Endothelial cell (in vitro differentiated cells): ENCODE results near the gene PTPRN2. TPM values are rescaled to one million over a fixed set of nuclear protein-coding genes. Genes with fewer than 3 reads are reported as not detected.

Experiments
- DNase-seq: peaks from one replicate; pipeline ENCODE4 v3.0.0; 2021; ENCODE audit warnings: low spot score
- H3K27ac Mint-ChIP-seq: one replicate; pipeline ENCODE4 v1.8.0; 2021; ENCODE audit warnings: mixed read lengths, inconsistent platforms; ENCODE audit not compliant: unreplicated experiment
- H3K27me3 Mint-ChIP-seq: one replicate; pipeline ENCODE4 v1.8.0; 2021; ENCODE audit warnings: mild to moderate bottlenecking, moderate library complexity, mixed read lengths, inconsistent platforms; ENCODE audit not compliant: unreplicated experiment
- H3K36me3 Mint-ChIP-seq: one replicate; pipeline ENCODE4 v1.8.0; 2021; ENCODE audit warnings: mild to moderate bottlenecking, low read depth, mixed read lengths, inconsistent platforms; ENCODE audit not compliant: unreplicated experiment
- H3K4me1 Mint-ChIP-seq: one replicate; pipeline ENCODE4 v1.8.0; 2021; ENCODE audit warnings: mild to moderate bottlenecking, mixed read lengths, inconsistent platforms; ENCODE audit not compliant: unreplicated experiment
- H3K4me3 Mint-ChIP-seq: one replicate; pipeline ENCODE4 v1.8.0; 2021; ENCODE audit warnings: mild to moderate bottlenecking, mixed read lengths, inconsistent platforms; ENCODE audit not compliant: unreplicated experiment
- H3K9me3 Mint-ChIP-seq: one replicate; pipeline ENCODE4 v1.8.0; 2021; ENCODE audit warnings: mixed read lengths, inconsistent platforms; ENCODE audit not compliant: unreplicated experiment
- total RNA-seq: library from RNA; stranded (reverse); fragmentation: NEBNext Ultra II Directional; extraction: Animal tissue kit (Norgen Biotek cat#: 25700); gene quantifications from one replicate; pipeline ENCODE4 v1.2.1, GENCODE V29; 2021; ENCODE audit not compliant: unreplicated experiment
- TF ChIP-seq, protein P1 (sequence below): fragments of 200-600 bp; sonication (generic); IDR thresholded peaks from one replicate; pipeline ENCODE4 v1.5.0; 2021; ENCODE audit warnings: antibody characterized with exemption; ENCODE audit not compliant: unreplicated experiment

The PTPRN2 gene
- total RNA-seq, 1 donor from 2014 or later, result 0.18 TPM

DNA sequence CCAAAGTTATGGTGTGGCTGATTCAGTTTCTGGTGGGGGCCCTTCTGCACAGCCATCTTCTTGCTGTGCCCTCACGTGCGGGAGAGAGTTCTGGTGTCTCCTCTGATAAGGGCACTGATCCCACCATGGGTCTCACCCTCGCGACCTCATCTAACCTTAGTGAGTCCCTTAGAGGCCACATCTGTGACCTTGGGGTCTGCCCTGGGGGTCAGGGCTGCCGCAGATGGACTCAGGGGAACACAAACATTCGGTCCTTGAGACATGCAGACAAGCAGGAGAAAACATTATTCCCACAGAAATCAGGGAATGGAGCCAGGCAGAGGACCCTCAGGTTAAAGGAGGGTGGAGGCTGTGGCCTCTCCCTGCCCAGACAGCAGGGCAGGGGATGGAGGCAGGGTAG lies 1072.9 kb downstream of the PTPRN2 start:
- Mint-ChIP-seq H3K27ac (no peak overlapping the region), H3K36me3 (peaks cover 12% of the 10 kb centered on the region), H3K27me3 (peaks cover 15% of the 10 kb centered on the region), H3K4me3 (no peak overlapping the region), H3K4me1 (no peaks in the 10 kb centered on the region), H3K9me3 (peaks cover 27% of the 10 kb centered on the region)
- no peak for DNase-seq
- TF ChIP-seq, protein P1, sequence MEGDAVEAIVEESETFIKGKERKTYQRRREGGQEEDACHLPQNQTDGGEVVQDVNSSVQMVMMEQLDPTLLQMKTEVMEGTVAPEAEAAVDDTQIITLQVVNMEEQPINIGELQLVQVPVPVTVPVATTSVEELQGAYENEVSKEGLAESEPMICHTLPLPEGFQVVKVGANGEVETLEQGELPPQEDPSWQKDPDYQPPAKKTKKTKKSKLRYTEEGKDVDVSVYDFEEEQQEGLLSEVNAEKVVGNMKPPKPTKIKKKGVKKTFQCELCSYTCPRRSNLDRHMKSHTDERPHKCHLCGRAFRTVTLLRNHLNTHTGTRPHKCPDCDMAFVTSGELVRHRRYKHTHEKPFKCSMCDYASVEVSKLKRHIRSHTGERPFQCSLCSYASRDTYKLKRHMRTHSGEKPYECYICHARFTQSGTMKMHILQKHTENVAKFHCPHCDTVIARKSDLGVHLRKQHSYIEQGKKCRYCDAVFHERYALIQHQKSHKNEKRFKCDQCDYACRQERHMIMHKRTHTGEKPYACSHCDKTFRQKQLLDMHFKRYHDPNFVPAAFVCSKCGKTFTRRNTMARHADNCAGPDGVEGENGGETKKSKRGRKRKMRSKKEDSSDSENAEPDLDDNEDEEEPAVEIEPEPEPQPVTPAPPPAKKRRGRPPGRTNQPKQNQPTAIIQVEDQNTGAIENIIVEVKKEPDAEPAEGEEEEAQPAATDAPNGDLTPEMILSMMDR, result no peak

DNA sequence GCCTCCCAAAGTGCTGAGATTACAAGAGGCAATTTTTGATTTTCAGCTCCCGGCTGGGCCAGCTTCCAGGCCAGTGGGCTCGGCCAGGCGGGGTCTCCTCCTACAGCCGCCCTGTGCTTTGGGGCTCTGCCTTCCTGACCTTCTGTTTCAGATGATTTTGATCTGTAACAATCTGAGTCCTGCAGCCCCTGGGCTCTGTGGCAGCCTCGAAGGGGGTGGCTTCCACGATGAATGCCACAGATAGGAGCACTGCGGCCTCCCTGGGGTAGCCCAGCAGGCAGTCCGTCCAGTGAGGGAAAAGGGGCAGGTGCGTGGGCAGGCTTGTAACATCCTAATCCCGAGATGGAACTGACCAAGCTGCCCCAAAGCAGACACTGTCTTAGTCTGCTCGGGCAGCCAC lies 1073.3 kb downstream of the PTPRN2 start:
- no peak overlapping the region for H3K27ac Mint-ChIP-seq
- no peak for DNase-seq
- H3K4me1 Mint-ChIP-seq, result no peaks in the 10 kb centered on the region
- no peak overlapping the region for H3K4me3 Mint-ChIP-seq
- H3K36me3 Mint-ChIP-seq, result peaks cover 14% of the 10 kb centered on the region
- peaks cover 17% of the 10 kb centered on the region for H3K27me3 Mint-ChIP-seq
- peaks cover 23% of the 10 kb centered on the region for H3K9me3 Mint-ChIP-seq
- TF ChIP-seq, protein P1, result no peak

DNA sequence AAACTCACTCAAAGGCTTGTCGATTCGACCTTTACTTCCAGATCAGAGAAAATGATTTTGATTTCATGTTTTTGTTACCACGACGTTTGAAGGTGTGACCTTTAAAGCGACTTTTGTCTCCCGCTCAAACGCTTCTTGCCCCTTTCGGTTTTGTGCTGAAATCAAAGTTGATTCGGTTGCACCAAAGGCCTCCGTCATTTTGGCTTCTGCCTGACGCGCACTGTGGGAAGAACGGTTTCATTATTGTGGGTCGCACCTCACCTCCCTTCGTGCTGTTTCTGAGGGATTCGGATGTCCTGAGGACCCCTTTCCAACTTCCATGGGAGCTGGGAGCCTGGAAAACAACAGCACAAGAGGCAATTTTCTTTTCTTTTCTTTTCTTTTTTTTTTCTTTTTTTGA lies 1073.9 kb downstream of the PTPRN2 start:
- Mint-ChIP-seq H3K36me3 (peaks cover 12% of the 10 kb centered on the region), H3K27me3 (peaks cover 17% of the 10 kb centered on the region), H3K9me3 (peaks cover 22% of the 10 kb centered on the region), H3K4me3 (no peak overlapping the region), H3K27ac (no peak overlapping the region), H3K4me1 (no peaks in the 10 kb centered on the region)
- DNase-seq, result no peak
- TF ChIP-seq, protein P1, result no peak

DNA sequence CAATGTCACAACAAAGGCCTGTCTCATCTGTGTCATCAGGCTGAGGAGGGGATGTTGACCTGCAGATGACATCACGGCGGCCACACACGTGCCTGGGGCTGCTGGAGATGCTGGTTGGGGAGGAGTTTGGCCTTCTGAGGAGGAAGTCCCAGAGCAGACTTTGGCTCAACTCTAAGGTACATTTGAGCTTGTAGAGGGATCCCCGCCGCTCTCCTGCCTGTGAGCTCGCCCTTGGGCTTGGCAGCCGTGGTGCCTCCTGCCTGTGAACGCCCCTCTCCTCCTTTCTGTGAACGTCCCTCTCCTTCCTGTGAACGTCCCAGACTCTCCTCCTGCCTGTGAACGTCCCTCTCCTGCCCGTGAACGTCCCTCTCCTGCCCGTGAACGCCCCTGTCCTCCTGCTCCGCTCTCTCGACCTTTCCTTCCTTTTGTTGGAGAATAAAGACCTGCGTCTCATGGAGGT lies 1074.4 kb downstream of the PTPRN2 start:
- Mint-ChIP-seq H3K36me3 (peaks cover 8% of the 10 kb centered on the region), H3K4me3 (no peak overlapping the region), H3K4me1 (no peaks in the 10 kb centered on the region), H3K27ac (no peak overlapping the region), H3K9me3 (peaks cover 18% of the 10 kb centered on the region), H3K27me3 (peaks cover 12% of the 10 kb centered on the region)
- TF ChIP-seq, protein P1, result no peak
- no peak for DNase-seq

DNA sequence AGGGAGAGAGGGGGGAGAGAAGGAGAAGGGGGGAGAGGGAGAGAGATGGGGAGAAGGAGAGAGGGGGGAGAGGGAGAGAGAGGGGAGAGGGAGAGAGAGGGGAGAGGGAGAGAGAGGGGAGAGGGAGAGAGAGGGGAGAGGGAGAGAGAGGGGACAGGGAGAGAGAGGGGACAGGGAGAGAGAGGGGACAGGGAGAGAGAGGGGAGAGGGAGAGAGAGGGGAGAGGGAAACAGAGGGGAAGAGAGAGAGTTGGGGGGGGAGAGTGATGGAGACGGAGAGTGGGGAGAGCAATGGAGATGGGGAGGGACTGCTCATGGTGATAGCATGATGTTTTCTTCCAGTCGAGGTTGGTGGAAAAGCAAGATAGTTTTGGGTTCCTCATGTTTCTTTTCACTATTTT lies 1078.4 kb downstream of the PTPRN2 start:
- peaks cover 32% of the 10 kb centered on the region for H3K9me3 Mint-ChIP-seq
- H3K27ac Mint-ChIP-seq, result no peak overlapping the region
- peaks cover 9% of the 10 kb centered on the region for H3K27me3 Mint-ChIP-seq
- no peaks in the 10 kb centered on the region for H3K4me1 Mint-ChIP-seq
- DNase-seq, result no peak
- TF ChIP-seq, protein P1, result no peak
- peaks cover 13% of the 10 kb centered on the region for H3K36me3 Mint-ChIP-seq
- no peak overlapping the region for H3K4me3 Mint-ChIP-seq
